ENCODE measurements around the gene ACER1.
"Not testable (repeated sequence)": the region's sequence is repeated elsewhere in the genome, so short reads cannot be mapped to it uniquely, and the experiment has no call there.

ACER1 gene

GRCh38 chr19:6286676-6287075 lies 46.7 kb downstream of the ACER1 start:
- no peak for DNase-seq

- not testable (repeated sequence) for DNase-seq
Observed at GRCh38 chr19:6282393-6282792, 51.0 kb downstream of the ACER1 start.

DNA sequence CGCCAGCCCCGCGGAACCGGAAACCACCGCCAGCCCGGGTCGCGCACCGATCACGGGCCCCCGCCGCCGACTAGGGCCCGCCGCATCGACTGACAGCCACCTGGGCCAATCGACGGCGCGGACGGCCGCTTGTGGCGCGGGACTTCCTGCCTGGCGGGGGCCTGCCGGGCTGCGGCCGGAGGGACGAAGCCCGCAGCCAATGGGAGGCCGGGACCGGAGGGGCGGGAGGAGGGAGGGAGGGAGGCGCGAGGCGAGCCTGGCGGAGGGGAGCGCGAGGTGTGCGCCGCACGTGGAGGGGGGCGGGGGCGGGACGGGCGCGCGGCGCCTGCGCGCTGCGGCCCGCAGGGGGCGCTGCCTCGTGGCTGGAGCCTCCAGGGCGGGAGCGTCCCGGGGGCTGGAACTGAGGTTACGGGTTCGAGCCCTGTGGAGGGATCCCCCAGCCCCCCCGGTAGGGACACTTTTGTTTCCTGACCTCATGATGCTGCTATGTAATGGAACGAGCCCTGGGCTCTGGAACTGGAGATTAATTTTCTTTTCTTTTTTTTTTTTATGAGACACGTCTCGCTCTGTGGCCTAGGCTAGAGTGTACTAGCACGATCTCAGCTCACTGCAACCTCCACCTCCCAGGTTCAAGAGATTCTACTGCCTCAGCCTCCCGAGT lies 53.4 kb downstream of the ACER1 start, which contains the start of gene MLLT1:
MLLT1 (minus strand) TSS at position 45 of the 661 bp plus-strand sequence. CDS start 191 bp downstream, outside the sequence.
- peak; percentile 87 for DNase-seq

DNA sequence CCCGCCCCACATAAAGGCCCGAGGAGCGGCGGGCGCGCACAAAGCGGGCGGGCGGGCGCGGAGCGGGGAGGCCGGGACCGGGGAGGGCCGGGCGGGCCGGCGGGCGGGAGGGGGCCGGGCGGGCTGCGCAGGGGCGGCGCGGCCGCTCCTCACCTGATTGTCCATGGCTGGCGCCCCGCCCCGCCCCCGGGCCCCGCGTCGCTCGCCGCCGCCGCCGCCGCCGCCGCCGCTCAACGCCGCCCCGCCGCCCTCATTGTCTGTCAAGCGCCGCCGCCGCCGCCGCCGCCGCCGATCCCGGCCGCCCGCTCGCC lies 53.8 kb downstream of the ACER1 start:
- DNase-seq, result no peak

- no peak for DNase-seq
Observed at GRCh38 chr19:6278740-6279619, 54.4 kb downstream of the ACER1 start.

DNA sequence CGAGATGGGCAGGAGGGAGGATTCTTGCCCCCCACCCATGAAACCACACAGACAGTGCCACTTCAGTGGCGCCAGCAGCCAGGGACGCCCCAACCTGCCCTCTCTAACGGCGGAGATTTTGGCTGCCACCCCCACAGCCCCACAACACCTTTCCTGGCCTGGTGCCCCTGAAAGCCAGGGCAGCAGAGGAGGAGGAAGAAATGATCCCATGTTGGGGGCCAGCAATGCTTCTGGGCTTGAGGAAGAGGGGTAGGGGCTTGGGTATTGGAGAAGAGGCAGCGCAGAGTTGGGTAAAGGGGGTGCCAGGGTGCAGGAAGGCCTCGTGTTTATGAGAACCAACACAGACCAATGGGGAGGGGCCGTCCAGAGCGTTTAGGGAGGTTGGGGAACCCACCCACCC lies 55.4 kb downstream of the ACER1 start:
- DNase-seq, result no peak

GRCh38 chr19:6276447-6276846 lies 57.0 kb downstream of the ACER1 start:
- no peak for DNase-seq

DNA sequence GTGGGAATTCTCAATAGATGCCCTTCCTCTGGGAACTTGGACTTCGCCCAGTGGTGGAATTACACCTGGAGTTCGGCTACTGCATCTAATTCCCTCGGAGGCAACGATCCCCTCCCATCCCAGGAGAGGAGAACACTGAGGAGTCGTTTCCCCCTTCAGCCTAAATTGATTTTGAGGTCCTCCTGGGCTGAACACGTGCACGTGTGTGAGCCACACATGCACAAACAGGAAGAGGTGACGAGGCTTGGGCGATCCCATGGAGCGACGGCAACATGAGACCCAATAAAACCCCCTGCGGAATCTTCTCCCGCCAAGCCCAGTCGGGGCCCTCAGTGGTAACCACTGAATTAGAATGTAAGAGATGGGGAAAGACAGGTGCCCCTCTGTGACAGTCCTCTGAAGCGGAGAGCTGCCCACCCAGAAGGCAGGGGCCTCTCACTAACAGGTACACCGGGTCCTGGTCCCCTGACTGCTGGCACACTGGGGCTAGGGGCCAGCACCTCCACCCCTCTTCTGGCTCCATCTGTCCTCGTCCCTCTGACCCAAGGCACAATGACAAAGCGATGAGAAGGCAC lies 58.2 kb downstream of the ACER1 start:
- no peak for DNase-seq

- DNase-seq, result no peak
Observed at GRCh38 chr19:6274756-6275155, 58.7 kb downstream of the ACER1 start.

- DNase-seq, result no peak
Observed at GRCh38 chr19:6273701-6274601, 59.5 kb downstream of the ACER1 start.

DNA sequence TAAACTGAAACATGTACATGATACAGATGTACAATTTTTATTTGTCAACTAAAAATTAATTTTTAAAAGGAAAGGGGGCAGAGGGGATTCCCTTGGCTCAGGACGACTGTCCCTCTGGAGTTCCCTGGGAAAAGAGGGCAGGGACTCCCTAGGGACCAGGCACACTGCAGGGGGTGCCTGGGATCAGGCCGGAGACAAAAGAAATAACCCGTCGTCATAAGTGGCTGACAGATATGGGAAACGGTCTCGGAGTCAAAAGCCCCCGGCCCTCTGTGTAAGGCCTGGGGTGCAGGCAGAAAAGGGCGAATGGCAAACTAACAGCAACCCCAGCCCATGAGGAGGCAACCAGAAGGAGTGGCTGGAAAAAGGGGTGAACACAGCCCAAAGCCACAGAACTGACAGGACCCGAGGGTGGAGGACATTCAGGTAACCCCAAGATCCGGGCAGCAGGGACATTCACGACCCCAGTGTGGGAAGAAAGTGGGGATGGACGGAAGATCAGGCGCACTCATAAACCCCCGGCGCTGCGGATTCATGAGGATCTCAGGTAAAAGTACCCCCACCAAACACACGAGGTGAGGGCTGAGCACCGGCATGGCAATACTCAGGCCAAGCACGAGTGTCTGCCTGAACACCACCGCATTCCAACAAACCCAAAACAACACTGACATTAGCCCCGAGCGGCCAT lies 60.4 kb downstream of the ACER1 start:
- no peak for DNase-seq

DNA sequence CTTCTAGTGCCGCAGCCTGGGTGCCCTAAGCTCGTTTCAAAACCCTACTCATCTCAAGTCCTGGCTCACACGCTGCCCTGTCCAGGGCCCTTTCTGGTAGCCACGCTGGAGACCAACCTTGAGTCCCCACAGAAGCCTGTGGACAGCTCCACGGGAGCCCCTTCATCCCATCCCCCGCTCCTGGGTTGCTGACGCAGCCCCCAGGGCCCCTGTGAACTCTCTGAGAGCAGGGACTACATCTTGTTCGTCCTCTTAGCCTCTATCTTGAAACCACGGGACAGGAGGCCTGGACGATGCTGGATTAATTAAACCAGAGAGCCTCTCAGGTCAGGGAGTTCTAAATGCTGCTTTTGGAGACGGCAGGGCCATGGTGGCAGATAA lies 61.0 kb downstream of the ACER1 start:
- DNase-seq, result no peak

GRCh38 chr19:6271721-6272410 lies 61.5 kb downstream of the ACER1 start:
- no peak for DNase-seq

DNA sequence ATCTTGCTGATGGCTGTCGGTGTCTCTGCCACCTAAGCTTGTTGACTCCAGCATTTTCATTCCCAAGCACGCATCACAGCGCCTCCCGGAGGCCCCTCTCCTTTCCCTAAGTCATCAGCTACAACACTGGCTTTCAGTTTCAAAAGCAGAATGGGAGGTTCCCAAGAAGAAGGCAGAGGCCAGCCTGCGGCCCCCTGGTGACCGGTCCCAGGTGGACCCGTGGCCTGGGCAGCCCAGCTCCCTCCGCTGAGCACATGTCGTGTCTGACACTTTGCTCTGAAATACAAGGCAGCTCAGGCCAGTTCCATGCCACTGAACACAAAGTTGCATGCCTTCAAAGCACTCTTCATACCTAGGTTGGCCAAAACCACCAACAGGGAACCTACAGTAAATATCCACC lies 62.2 kb downstream of the ACER1 start:
- no peak for DNase-seq

- no peak for DNase-seq
Observed at GRCh38 chr19:6270822-6271221, 62.6 kb downstream of the ACER1 start.

GRCh38 chr19:6270076-6270745 lies 63.2 kb downstream of the ACER1 start:
- no peak for DNase-seq

- no peak for DNase-seq
Observed at GRCh38 chr19:6269101-6269886, 64.1 kb downstream of the ACER1 start.

GRCh38 chr19:6268382-6268771 lies 65.0 kb downstream of the ACER1 start:
- DNase-seq, result no peak

- DNase-seq, result no peak
Observed at GRCh38 chr19:6267552-6268381, 65.6 kb downstream of the ACER1 start.

Measured in NCI-H1048 (cell line).